GM19324 (cell line): ENCODE data around the gene KRI1.

Experiments
- ATAC-seq: cut with Tn5 transposase; IDR thresholded peaks from one replicate; pipeline ENCODE4 v1.9.1; 2021; ENCODE audit warnings: mild to moderate bottlenecking, moderate library complexity; ENCODE audit not compliant: unreplicated experiment, low FRiP score

Gene KRI1

GRCh38 chr19:10521461-10522171, 44.2 kb downstream of the KRI1 start:
- ATAC-seq: no peak

- no peak for ATAC-seq
Observed at GRCh38 chr19:10520652-10521318, 45.0 kb downstream of the KRI1 start.

- no peak for ATAC-seq
Observed at GRCh38 chr19:10519421-10519820, 46.4 kb downstream of the KRI1 start.

GRCh38 chr19:10518444-10519361, 47.1 kb downstream of the KRI1 start:
- ATAC-seq: no peak

- ATAC-seq: no peak
Observed at GRCh38 chr19:10517760-10518443, 47.9 kb downstream of the KRI1 start.

GRCh38 chr19:10517361-10517759, 48.5 kb downstream of the KRI1 start, which contains the start of gene S1PR5:
TSS of gene S1PR5 (minus strand) at chr19:10517447. CDS start at chr19:10515011, 2,436 bp downstream.
- no peak for ATAC-seq

- no peak for ATAC-seq
Observed at GRCh38 chr19:10516671-10517286, 49.0 kb downstream of the KRI1 start.

GRCh38 chr19:10516064-10516385, 49.8 kb downstream of the KRI1 start:
- no peak for ATAC-seq

GRCh38 chr19:10514211-10515145, 51.3 kb downstream of the KRI1 start:
- no peak for ATAC-seq

- ATAC-seq: no peak
Observed at GRCh38 chr19:10513223-10513622, 52.6 kb downstream of the KRI1 start.

GRCh38 chr19:10510301-10510802, 55.5 kb downstream of the KRI1 start:
- ATAC-seq: no peak

- ATAC-seq: no peak
Observed at GRCh38 chr19:10508707-10509106, 57.1 kb downstream of the KRI1 start.

- no peak for ATAC-seq
Observed at GRCh38 chr19:10508036-10508435, 57.8 kb downstream of the KRI1 start.

- ATAC-seq: no peak
Observed at GRCh38 chr19:10505583-10506229, 60.1 kb downstream of the KRI1 start.
